Type B pancreatic cell (in vitro differentiated cells): ENCODE data around the gene TNFRSF18. TPM values are rescaled to one million over a fixed set of nuclear protein-coding genes. Genes with fewer than 3 reads are reported as not detected.

Experiments
- DNase-seq: peaks from one replicate; pipeline ENCODE4 v3.0.0; 2021; ENCODE audit warnings: mixed read lengths; ENCODE audit not compliant: unreplicated experiment; ENCODE audit errors: extremely low spot score
- H3K27ac Mint-ChIP-seq: 2 replicates; pipeline ENCODE4 v1.8.0; 2021; ENCODE audit warnings: mild to moderate bottlenecking, mixed read lengths
- H3K27me3 Mint-ChIP-seq: 2 replicates; pipeline ENCODE4 v1.8.0; 2021; ENCODE audit warnings: mixed read lengths
- H3K36me3 Mint-ChIP-seq: 2 replicates; pipeline ENCODE4 v1.8.0; 2021; ENCODE audit warnings: mixed read lengths
- H3K4me1 Mint-ChIP-seq: one replicate; pipeline ENCODE4 v1.8.0; 2021; ENCODE audit warnings: mixed read lengths; ENCODE audit not compliant: unreplicated experiment
- H3K4me3 Mint-ChIP-seq: 2 replicates; pipeline ENCODE4 v1.8.0; 2021; ENCODE audit warnings: mild to moderate bottlenecking, mixed read lengths
- H3K9me3 Mint-ChIP-seq: 2 replicates; pipeline ENCODE4 v1.8.0; 2021; ENCODE audit warnings: mixed read lengths
- CTCF ChIP-seq: fragments of 200-600 bp; sonication (generic); conservative IDR thresholded peaks from 2 replicates; pipeline ENCODE4 v1.5.0; 2021; ENCODE audit warnings: antibody characterized with exemption, mild to moderate bottlenecking
- total RNA-seq: library from RNA; stranded (reverse); gene quantifications from 2 replicates; pipeline ENCODE4 v1.2.1, GENCODE V29; 2021; ENCODE audit warnings: low replicate concordance

Gene TNFRSF18
- total RNA-seq, 1 donor from 2014 or later, result not detected

DNA sequence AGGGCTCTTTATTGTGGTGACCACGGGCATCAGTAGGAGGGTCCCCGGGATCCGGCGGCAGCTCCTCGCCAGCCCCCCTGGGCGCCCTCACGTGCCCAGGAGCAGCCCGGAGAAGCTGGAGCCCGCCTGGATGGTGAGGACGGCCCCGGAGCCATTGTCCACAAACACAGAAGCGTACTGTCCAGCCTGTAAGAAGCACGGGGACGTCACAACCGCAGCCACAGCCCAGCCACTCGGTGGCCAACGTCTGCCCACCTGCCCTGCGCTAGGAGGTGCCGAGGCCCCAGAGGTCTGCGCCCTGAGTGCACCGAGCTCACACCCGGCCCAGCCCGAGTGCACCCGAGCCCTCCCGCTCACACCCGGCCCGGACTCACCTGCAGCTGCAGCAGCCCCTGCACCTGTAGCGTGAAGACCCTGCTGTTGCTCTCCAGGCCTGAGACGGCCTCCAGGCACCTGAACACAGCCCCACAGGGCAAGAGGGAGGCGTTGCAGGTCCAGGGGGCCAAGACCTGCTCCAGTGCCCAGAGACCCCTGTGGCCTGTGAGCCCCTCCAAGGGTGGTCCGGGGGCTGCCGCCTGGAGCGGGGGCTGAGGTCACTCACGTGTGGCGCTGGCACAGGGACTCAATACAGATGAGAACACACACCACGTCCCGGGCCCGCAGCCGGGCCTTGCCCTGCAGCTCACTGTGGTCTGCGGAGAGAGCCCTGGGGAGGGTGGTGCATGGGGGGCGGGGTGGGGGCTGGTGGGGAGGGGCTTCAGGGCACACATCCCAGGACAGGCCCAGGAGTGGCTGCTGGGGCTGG, 36.3 kb upstream of the TNFRSF18 start:
- no peak for DNase-seq
- H3K27ac Mint-ChIP-seq, result no peak overlapping the region
- H3K36me3 Mint-ChIP-seq, result no peaks in the 10 kb centered on the region
- H3K27me3 Mint-ChIP-seq, result peaks cover 3% of the 10 kb centered on the region
- no peak overlapping the region for H3K4me3 Mint-ChIP-seq
- H3K4me1 Mint-ChIP-seq, result no peaks in the 10 kb centered on the region
- no peaks in the 10 kb centered on the region for H3K9me3 Mint-ChIP-seq
- no peak for TF ChIP-seq CTCF

DNA sequence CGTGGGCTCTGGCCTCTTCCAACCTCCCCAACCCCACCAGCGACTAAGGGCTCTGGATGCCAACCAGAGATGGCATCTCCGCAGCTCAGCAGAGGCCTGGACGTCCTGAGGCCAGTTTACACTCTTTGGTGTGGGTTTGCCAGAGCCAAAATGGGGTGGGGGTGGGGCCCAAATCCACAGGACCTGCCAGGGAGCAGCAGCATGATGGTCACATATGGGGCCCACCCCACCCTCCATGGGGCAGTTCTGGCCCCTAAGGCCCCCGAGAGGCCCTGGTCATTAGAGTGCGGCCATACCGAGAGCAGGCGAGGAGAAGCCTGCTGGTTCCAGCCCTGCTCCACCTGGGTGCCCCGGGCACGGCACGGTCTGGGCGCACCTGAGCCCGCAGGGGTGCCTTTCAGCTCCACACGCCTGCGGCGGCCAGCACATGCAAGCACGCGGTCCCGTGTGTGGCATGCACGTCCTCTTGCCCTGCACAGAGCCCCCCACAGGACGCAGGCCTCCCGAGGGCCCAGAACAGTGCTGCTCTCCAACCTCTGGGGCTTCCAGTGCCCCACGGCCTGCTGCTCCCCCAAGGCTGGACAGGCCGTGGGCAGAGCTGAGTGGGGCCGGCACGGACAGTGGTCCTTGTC, 35.3 kb upstream of the TNFRSF18 start:
- Mint-ChIP-seq H3K4me1 (no peaks in the 10 kb centered on the region), H3K9me3 (no peaks in the 10 kb centered on the region), H3K36me3 (no peaks in the 10 kb centered on the region), H3K4me3 (no peak overlapping the region), H3K27ac (no peak overlapping the region), H3K27me3 (no peaks in the 10 kb centered on the region)
- no peak for TF ChIP-seq CTCF
- DNase-seq, result no peak

GRCh38 chr1:1240822-1241587, 34.6 kb upstream of the TNFRSF18 start:
- Mint-ChIP-seq H3K27ac (no peak overlapping the region), H3K27me3 (no peaks in the 10 kb centered on the region), H3K4me3 (no peak overlapping the region), H3K4me1 (no peaks in the 10 kb centered on the region), H3K36me3 (no peaks in the 10 kb centered on the region), H3K9me3 (no peaks in the 10 kb centered on the region)
- no peak for DNase-seq
- no peak for TF ChIP-seq CTCF

GRCh38 chr1:1240348-1240732, 33.9 kb upstream of the TNFRSF18 start:
- Mint-ChIP-seq H3K4me1 (no peaks in the 10 kb centered on the region), H3K4me3 (no peak overlapping the region), H3K36me3 (no peaks in the 10 kb centered on the region), H3K27ac (no peak overlapping the region), H3K9me3 (no peaks in the 10 kb centered on the region), H3K27me3 (no peaks in the 10 kb centered on the region)
- no peak for DNase-seq
- TF ChIP-seq CTCF, result no peak

DNA sequence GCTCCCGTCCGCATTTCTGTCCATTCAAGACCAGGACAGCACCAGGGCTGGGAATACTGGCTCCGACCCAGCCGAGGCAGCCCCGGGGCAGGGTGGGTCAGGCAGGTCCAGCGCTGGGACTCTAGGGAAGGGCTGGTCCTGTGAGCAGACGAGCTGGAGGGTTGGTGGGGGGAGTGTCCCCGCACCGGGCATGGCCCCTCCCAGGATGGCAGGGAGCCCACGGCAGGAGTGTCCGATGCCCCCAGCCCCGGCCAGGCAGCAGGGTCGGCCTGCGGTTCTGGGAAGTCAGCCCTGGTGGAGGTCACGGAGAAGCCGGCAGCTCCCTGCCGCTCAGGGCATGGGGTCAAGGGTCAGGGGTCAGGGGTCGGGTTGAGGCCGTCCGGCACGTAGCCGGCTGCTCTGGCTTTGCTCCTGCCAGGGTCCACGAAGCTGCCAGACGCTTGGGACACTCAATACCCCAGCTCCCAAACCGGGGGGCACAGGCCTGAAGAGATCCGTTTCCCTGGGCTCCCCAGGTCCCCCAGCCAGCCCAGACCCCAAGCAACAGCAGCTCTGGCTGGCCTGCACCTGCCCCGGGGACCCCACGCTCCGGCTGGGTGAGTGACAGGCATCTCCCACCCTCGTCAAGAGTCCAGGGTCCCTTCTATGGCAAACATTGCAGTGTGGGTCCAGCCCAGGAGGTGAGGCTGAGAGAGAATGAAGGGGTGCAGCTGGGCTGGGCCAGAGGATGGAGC, 33.4 kb upstream of the TNFRSF18 start:
- DNase-seq, result no peak
- Mint-ChIP-seq H3K36me3 (no peaks in the 10 kb centered on the region), H3K27me3 (no peaks in the 10 kb centered on the region), H3K27ac (no peak overlapping the region), H3K9me3 (no peaks in the 10 kb centered on the region), H3K4me3 (no peak overlapping the region), H3K4me1 (no peaks in the 10 kb centered on the region)
- no peak for TF ChIP-seq CTCF
